SK-N-SH (cell line): ENCODE results near the gene NTSR2. TPM values are rescaled to one million over a fixed set of nuclear protein-coding genes. Genes with fewer than 3 reads are reported as not detected.

Source experiments
- CTCF ChIA-PET: fragments of 300-600, 350-600 bp; formaldehyde crosslinking; extraction: SDS; loops from one replicate; lab custom pipeline; 2021; lab: Yijun Ruan, JAX
- POLR2A ChIA-PET: fragments of 350-600 bp; sonication (Branson Sonifier 250); formaldehyde crosslinking; extraction: SDS; loops from one replicate; lab custom pipeline; 2020; ENCODE audit warnings: antibody characterized with exemption, inconsistent platforms; lab: Yijun Ruan, JAX
- DNase-seq: peaks from one replicate; pipeline ENCODE4 v3.0.0; 2012
- H2AFZ ChIP-seq: fragments of 200-600 bp; sonication (generic); 2 replicates; pipeline ENCODE4 v1.8.1; 2016; ENCODE audit warnings: antibody characterized with exemption, mild to moderate bottlenecking, low read depth
- H3F3A ChIP-seq: fragments of 200-600 bp; sonication (generic); replicated peaks from 2 replicates; pipeline ENCODE3; 2016; ENCODE audit warnings: antibody characterized with exemption, mild to moderate bottlenecking; ENCODE audit not compliant: insufficient read depth
- H3K27ac ChIP-seq, 2 experiments: fragments of 200-500 bp in 1 of 2; fragments of 200-600 bp in 1 of 2; sonication (Bioruptor generic) in 1 of 2; sonication (generic), shearing (Covaris generic) in 1 of 2; 2 replicates each; pipeline versions ENCODE4 v1.5.1 to v1.6.1; 2014 to 2016; ENCODE audit warnings: low read depth in 2 of 2, inconsistent platforms in 1 of 2, low read length in 1 of 2, mild to moderate bottlenecking in 1 of 2, mixed read lengths in 1 of 2
- H3K27me3 ChIP-seq: fragments of 200-600 bp; sonication (generic), shearing (Covaris generic); 2 replicates; pipeline ENCODE4 v1.6.1; 2016; ENCODE audit warnings: mixed run types; ENCODE audit not compliant: insufficient read depth
- H3K36me3 ChIP-seq, 2 experiments: fragments of 200-500 bp in 1 of 2; fragments of 200-600 bp in 1 of 2; sonication (Bioruptor generic) in 1 of 2; sonication (generic) in 1 of 2; replicated peaks in 1 of 2; 2 replicates each; pipeline versions ENCODE3 to v1.5.1; 2014 to 2016; ENCODE audit warnings: low read length in 1 of 2, mild to moderate bottlenecking in 1 of 2; ENCODE audit not compliant: insufficient read depth in 2 of 2, control insufficient read depth in 1 of 2
- H3K4me1 ChIP-seq, 2 experiments: fragments of 200-500 bp in 1 of 2; fragments of 200-600 bp in 1 of 2; sonication (Bioruptor generic) in 1 of 2; sonication (generic), shearing (Covaris generic) in 1 of 2; 2 replicates each; pipeline versions ENCODE4 v1.5.1 to v1.6.1; 2014 to 2016; ENCODE audit warnings: low read depth in 1 of 2, low read length in 1 of 2, mixed run types in 1 of 2; ENCODE audit not compliant: insufficient read depth in 2 of 2, control insufficient read depth in 1 of 2
- H3K4me2 ChIP-seq: fragments of 200-600 bp; sonication (generic), shearing (Covaris generic); 2 replicates; pipeline ENCODE4 v1.6.1; 2017; ENCODE audit warnings: mixed run types
- H3K4me3 ChIP-seq, 2 experiments: fragments of 200-500 bp in 1 of 2; fragments of 200-600 bp in 1 of 2; sonication (Bioruptor generic) in 1 of 2; sonication (generic), shearing (Covaris generic) in 1 of 2; 2 replicates each; pipeline versions ENCODE4 v1.5.1 to v1.8.1; 2014 to 2016; ENCODE audit warnings: low read depth in 2 of 2, inconsistent platforms in 1 of 2, low read length in 1 of 2, mild to moderate bottlenecking in 1 of 2, mixed read lengths in 1 of 2, moderate library complexity in 1 of 2
- H3K79me2 ChIP-seq: fragments of 200-600 bp; sonication (generic); 2 replicates; pipeline ENCODE4 v1.8.1; 2017; ENCODE audit warnings: mild to moderate bottlenecking; ENCODE audit not compliant: insufficient read depth
- H3K9ac ChIP-seq: fragments of 200-600 bp; sonication (generic); 2 replicates; pipeline ENCODE4 v1.6.1; 2017; ENCODE audit warnings: mixed run types
- H3K9me2 ChIP-seq: fragments of 200-600 bp; sonication (generic); 2 replicates; pipeline ENCODE4 v1.6.1; 2017; ENCODE audit warnings: mixed run types
- H3K9me3 ChIP-seq: fragments of 200-600 bp; sonication (generic); 2 replicates; pipeline ENCODE4 v1.6.1; 2017; ENCODE audit warnings: mixed run types, mild to moderate bottlenecking, moderate library complexity
- H4K20me1 ChIP-seq: fragments of 200-600 bp; sonication (generic); 2 replicates; pipeline ENCODE4 v1.6.1; 2017; ENCODE audit warnings: mild to moderate bottlenecking, mixed run types; ENCODE audit not compliant: insufficient read depth
- CHD2 ChIP-seq: fragments of 150-350 bp; IDR thresholded peaks from 2 replicates; pipeline ENCODE4 v1.6.1; 2018; ENCODE audit warnings: low read length; ENCODE audit not compliant: partially characterized antibody
- ELF1 ChIP-seq: IDR thresholded peaks from 2 replicates; pipeline ENCODE4 v1.4.0; 2012
- FOXJ3 ChIP-seq: sonication (generic); formaldehyde crosslinking; IDR thresholded peaks from 2 replicates; pipeline ENCODE4 v1.5.1; 2020; ENCODE audit warnings: mild to moderate bottlenecking, missing genetic modification reagents
- GATA2 ChIP-seq: sonication (generic); formaldehyde crosslinking; IDR thresholded peaks from 2 replicates; pipeline ENCODE4 v1.5.0; 2020; ENCODE audit warnings: mild to moderate bottlenecking, missing genetic modification reagents
- IRF3 ChIP-seq: fragments of 150-350 bp; IDR thresholded peaks from 2 replicates; pipeline ENCODE4 v1.6.1; 2016; ENCODE audit warnings: mild to moderate bottlenecking, low read depth, low read length
- MAX ChIP-seq: IDR thresholded peaks from 2 replicates; pipeline ENCODE4 v1.4.0; 2012; ENCODE audit warnings: low read depth
- NFIC ChIP-seq: IDR thresholded peaks from 2 replicates; pipeline ENCODE4 v1.4.0; 2012; ENCODE audit warnings: borderline replicate concordance
- SIN3A ChIP-seq: IDR thresholded peaks from 2 replicates; pipeline ENCODE4 v1.6.1; 2012; ENCODE audit warnings: low read depth, mild to moderate bottlenecking, low read length, moderate library complexity, borderline replicate concordance
- SMC3 ChIP-seq: IDR thresholded peaks from 2 replicates; pipeline ENCODE4 v1.6.1; 2012; ENCODE audit warnings: low read depth, low read length, improper control_type of control experiment
- TEAD4 ChIP-seq: IDR thresholded peaks from 2 replicates; pipeline ENCODE4 v1.4.0; 2012; ENCODE audit warnings: mild to moderate bottlenecking, borderline replicate concordance; ENCODE audit not compliant: insufficient read depth
- YY1 ChIP-seq: IDR thresholded peaks from 2 replicates; pipeline ENCODE4 v1.4.0; 2012; ENCODE audit warnings: low read depth, mild to moderate bottlenecking
- ZBTB33 ChIP-seq: IDR thresholded peaks from 2 replicates; pipeline ENCODE4 v1.4.0; 2012; ENCODE audit warnings: low read depth, borderline replicate concordance
- WGBS: methylation state at CpG from one replicate; pipeline ENCODE4 v1.1.6; 2017; ENCODE audit warnings: low lambda C conversion rate; 5-methylcytosine and 5-hydroxymethylcytosine counted together
- polyA plus RNA-seq, 3 experiments: library from polyadenylated mRNA; depleted of rRNA; stranded (reverse); fragments of >200 nt; gene quantifications; 2 replicates each; pipeline ENCODE4 v1.2.3, GENCODE V29; 2012

NTSR2 gene
- polyA plus RNA-seq, 1 of the 3 experiments (the other 2 are of a cell fraction) = not detected

GRCh38 chr2:11640132-11640531, 29.9 kb downstream of the NTSR2 start:
- Histone ChIP-seq H2AFZ (no peak overlapping the region), H3K9ac (no peak overlapping the region), H3F3A (no peaks in the 10 kb centered on the region), H3K4me3 (no peak overlapping the region), H3K9me3 (no peaks in the 10 kb centered on the region), H3K27ac (no peak overlapping the region), H4K20me1 (no peaks in the 10 kb centered on the region), H3K27me3 (no peaks in the 10 kb centered on the region), H3K79me2 (no peaks in the 10 kb centered on the region), H3K4me1 (no peaks in the 10 kb centered on the region; a peak in 1 of 4 replicates), H3K9me2 (no peaks in the 10 kb centered on the region), H3K36me3 (peaks cover 0 to 13% of the 10 kb centered on the region in 2 experiments), H3K4me2 (no peak overlapping the region)
- no peak for DNase-seq
- ChIA-PET CTCF (interaction anchor here (1.0 to 2.7 kb wide), 3 partner anchors 37 to 144 kb away, joined by 3 to 7 read pairs (median 6); no protein-coding TSS in a partner anchor), POLR2A (no interaction called here)
- TF ChIP-seq GATA2 (CRISPR knock-in tag) = no peak
- TF ChIP-seq MAX = no peak
- TF ChIP-seq ELF1 = no peak
- TF ChIP-seq TEAD4 = no peak
- TF ChIP-seq FOXJ3 (CRISPR knock-in tag) = no peak
- TF ChIP-seq SIN3A = no peak
- TF ChIP-seq CHD2 = no peak
- TF ChIP-seq YY1 = no peak
- 90% methylated on average over 27 of the region's 27 CpGs for WGBS

- H3K4me3 ChIP-seq = no peak overlapping the region
- H3F3A ChIP-seq = no peaks in the 10 kb centered on the region
- H4K20me1 ChIP-seq = no peaks in the 10 kb centered on the region
- POLR2A ChIA-PET = no interaction called here
- no peak overlapping the region for H2AFZ ChIP-seq
- WGBS = 69% methylated on average over 5 of the region's 5 CpGs
- DNase-seq = no peak
- no peaks in the 10 kb centered on the region for H3K9me3 ChIP-seq
- H3K9ac ChIP-seq = no peak overlapping the region
- no peaks in the 10 kb centered on the region for H3K79me2 ChIP-seq
- TF ChIP-seq SMC3 (no peak), NFIC (no peak), IRF3 (no peak), ZBTB33 (no peak)
- TF ChIP-seq, all 33 proteins: peak for 0
- Histone ChIP-seq H3K36me3 (peaks cover 0 to 13% of the 10 kb centered on the region in 2 experiments), H3K9me2 (no peaks in the 10 kb centered on the region), H3K4me2 (no peak overlapping the region), H3K4me1 (no peaks in the 10 kb centered on the region; a peak in 1 of 4 replicates), H3K27ac (no peak overlapping the region), H3K27me3 (no peaks in the 10 kb centered on the region)
- CTCF ChIA-PET = interaction anchor here (0.6 to 2.7 kb wide), 4 partner anchors 17 to 145 kb away, joined by 3 to 7 read pairs (median 4); no protein-coding TSS in a partner anchor
These were observed 30.5 kb downstream of the NTSR2 start for GRCh38 chr2:11639503-11639902.
